ENCODE results near the gene ELOVL6.

ELOVL6 gene

GRCh38 chr4:110014233-110014632 is 184.2 kb downstream of the ELOVL6 start:
- no peak for DNase-seq

DNA sequence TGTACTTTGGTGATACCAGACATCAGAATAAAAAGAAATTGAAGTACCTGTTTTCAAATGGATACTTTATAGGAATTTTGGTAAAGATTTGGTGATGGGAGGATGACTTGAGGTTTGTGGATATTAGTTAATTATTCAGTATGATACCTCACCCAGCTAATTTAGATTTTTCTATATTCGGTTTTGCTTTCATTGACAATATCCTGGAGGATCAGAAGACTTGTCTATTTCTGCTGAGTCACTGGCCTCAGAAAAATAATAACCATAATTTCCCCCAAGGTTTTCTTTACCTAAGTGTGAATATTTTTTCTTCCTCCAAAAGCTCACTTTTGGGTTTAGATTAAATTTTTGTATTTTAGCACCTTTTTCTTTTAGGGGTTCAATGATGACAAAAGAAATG is 185.5 kb downstream of the ELOVL6 start:
- DNase-seq, result no peak

- no peak for DNase-seq
Observed at GRCh38 chr4:110010797-110011196, 187.6 kb downstream of the ELOVL6 start.

DNA sequence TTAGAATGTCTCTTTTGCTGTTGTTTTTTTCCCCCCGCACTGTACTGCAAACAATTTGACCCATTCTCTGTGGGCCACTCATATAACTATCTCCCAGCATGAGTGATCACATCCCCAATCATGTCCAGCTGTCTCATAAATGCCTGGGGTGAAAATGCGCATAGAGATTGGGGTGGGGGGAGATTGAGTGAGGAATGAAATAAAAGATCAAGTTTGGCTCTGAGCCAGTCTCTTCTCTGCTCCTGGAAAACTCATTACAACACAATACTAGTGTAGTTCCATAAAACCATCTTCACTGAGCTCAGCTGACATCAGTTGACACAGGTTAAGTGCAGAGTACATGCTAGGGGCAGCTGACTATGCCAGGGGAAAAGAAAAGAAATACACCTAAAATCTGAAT is 188.9 kb downstream of the ELOVL6 start:
- DNase-seq, result no peak

DNA sequence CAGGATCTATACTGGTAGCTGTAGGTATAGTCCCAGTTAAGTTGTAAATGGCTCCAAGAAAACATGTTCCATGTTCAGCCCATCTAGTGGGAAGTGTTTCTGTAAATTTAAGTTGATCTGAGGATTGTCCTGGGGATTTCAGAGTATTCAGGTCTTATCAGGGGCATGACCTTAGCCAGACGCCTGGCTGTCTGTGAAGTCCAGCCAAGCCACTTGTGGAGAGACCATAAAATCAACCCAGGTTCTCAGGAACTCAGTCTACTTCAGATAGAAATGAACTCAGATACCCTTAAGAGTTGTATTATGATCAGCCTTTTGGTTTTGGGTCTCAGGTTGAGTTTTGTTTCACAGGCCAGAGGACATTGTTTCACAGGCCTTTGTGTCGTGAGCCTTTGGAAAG is 189.9 kb downstream of the ELOVL6 start:
- no peak for DNase-seq

GRCh38 chr4:110007217-110007616 is 191.2 kb downstream of the ELOVL6 start:
- no peak for DNase-seq

- DNase-seq, result no peak
Observed at GRCh38 chr4:110005461-110006056, 192.9 kb downstream of the ELOVL6 start.

DNA sequence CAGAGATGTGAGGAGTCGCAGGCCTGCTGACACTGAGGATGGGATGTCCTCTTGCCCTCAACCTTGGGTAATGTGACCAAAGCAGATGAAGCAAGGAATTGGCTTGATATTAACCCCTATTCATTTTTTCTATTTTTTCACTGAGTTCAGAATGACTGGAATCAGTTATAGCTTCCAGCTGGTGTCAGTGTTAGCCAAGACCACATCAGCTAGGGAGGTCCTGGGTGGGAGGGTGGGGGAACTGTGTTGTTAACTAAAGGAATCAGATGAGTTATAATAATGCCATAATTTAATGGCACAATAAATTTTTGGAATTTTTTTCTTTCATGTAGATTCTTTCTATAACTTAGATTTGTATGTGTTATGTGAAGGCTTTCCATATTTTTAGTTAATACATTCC is 193.9 kb downstream of the ELOVL6 start:
- DNase-seq, result no peak

- no peak for DNase-seq
Observed at GRCh38 chr4:110003401-110004187, 194.8 kb downstream of the ELOVL6 start.

DNA sequence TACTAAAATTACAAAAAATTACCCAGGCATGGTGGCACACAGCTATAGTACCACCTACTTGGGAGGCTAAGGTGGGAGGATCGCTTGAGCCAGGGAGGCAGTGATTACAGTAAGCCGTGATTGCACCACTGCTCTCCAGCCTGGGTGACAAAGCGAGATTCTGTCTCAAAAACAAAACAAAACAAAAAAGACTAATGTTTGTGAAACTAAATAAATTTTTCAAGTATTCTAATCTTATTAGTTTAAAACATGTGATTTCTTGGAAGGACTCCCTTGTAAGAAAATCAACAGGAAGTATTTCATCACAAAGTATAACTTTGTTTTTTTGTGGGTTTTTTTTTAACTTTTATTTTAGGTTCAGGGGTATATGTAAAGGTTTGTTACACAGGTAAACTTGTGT is 196.1 kb downstream of the ELOVL6 start:
- no peak for DNase-seq

DNA sequence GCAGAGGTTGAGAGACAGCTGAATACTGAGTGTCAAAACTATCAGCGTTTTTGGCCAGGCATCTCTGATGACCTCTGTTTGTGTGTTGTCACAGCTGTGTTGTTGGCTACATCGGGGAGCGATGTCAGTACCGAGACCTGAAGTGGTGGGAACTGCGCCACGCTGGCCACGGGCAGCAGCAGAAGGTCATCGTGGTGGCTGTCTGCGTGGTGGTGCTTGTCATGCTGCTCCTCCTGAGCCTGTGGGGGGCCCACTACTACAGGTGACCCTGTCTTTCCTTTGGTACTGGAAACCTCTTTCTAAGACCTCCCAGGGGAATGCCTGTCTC is 198.9 kb downstream of the ELOVL6 start:
- no peak for DNase-seq

DNA sequence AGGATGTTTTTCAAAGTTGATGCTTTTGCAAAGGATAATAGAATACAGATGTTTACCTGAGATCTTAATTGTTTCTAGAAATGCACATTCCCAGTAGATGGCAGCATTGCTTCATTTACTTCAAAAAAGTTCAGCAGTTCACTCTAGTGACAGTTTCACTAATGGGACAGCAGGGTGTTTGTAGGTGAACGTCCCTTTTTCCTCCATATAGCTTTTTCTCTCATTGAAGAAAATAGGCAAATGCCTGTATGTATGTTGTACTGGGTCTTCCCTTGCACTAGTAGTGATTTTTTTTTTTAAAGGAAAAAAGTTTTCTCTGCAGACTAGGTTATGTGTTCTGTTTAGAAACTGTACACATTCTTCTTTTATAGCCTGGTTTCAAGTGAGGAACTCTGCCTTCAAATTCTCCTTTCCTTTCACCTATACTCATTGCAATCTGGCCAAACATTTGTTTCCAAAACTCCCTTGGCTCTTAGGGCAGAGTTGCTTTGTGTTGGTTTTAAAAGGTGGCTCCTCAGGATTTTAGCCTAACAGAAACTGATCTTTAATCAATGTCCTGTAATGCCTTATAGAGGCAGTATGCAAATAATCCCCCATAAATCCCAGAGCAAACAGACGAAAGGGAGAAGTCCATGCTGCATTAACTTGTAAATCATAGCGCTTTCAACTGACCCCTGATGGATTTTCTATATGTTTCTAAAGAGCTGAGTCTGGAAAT is 199.4 kb downstream of the ELOVL6 start:
- DNase-seq, result no peak

DNA sequence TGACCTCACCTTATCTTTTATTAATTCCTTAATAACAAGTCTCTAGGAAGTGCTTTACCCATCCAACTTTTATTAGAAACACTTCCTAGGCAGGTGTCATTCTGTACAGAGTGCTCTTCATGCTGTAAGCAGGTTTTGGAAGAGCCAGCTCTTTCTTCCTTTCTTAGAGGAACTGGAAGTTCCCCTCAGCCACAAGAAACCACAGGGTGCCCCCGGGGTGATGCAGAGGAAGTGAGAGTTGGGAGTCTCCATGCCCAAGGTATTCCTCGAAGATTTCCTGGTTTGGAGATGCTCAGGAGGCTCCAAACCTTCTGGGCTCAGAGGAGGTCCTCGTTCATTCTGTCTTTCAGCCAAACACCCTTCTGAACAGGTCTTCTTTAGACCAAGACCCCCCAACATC is 201.9 kb downstream of the ELOVL6 start:
- DNase-seq, result no peak
